A673 (cell line): Measurements from ENCODE around the gene FLRT2. TPM values are rescaled to one million over a fixed set of nuclear protein-coding genes. Genes with fewer than 3 reads are reported as not detected.

ENCODE experiments used
- BruUV-seq: library from RNA; stranded (reverse); fragments of 400-500 nt; replicated peaks from 2 replicates; lab custom pipeline; 2021; lab: Mats Ljungman, UMichigan
- CTCF ChIA-PET: fragments of 300-600 bp; sonication (Branson Sonifier 250); formaldehyde crosslinking; loops from one replicate; lab custom pipeline; 2022; ENCODE audit warnings: antibody characterized with exemption; lab: Charles Lee
- POLR2A ChIA-PET: fragments of 300-600 bp; sonication (Branson Sonifier 250); formaldehyde crosslinking; loops from one replicate; lab custom pipeline; 2022; ENCODE audit warnings: antibody characterized with exemption; ENCODE audit not compliant: low non-redundant PET; lab: Charles Lee
- DNase-seq: peaks from one replicate; pipeline ENCODE4 v3.0.0-alpha.2; 2015; ENCODE audit warnings: low spot score
- H3K27ac ChIP-seq: fragments of 200-600 bp; sonication (generic); 2 replicates; pipeline ENCODE4 v1.5.1; 2016; ENCODE audit warnings: mixed run types, low read depth, mild to moderate bottlenecking, mixed read lengths, antibody characterized with exemption, low read length; ENCODE audit not compliant: poor library complexity, severe bottlenecking
- H3K27me3 ChIP-seq: fragments of 200-600 bp; sonication (generic); replicated peaks from 2 replicates; pipeline ENCODE4 v1.6.1; 2017; ENCODE audit warnings: mixed run types, low read depth, mild to moderate bottlenecking, mixed read lengths, antibody characterized with exemption, low read length; ENCODE audit not compliant: insufficient read depth, poor library complexity
- H3K36me3 ChIP-seq: fragments of 200-600 bp; sonication (generic); 2 replicates; pipeline ENCODE4 v1.6.1; 2016; ENCODE audit warnings: mixed run types, mild to moderate bottlenecking, mixed read lengths, antibody characterized with exemption, low read length; ENCODE audit not compliant: insufficient read depth, poor library complexity, severe bottlenecking
- H3K4me1 ChIP-seq: fragments of 200-600 bp; sonication (generic); 2 replicates; pipeline ENCODE4 v1.6.1; 2017; ENCODE audit warnings: mixed run types, mild to moderate bottlenecking, mixed read lengths, antibody characterized with exemption, low read length; ENCODE audit not compliant: insufficient read depth, poor library complexity, severe bottlenecking
- H3K4me3 ChIP-seq: fragments of 200-600 bp; sonication (generic); 2 replicates; pipeline ENCODE4 v1.5.1; 2016; ENCODE audit warnings: low read depth, mixed run types, mild to moderate bottlenecking, mixed read lengths, low read length; ENCODE audit not compliant: poor library complexity, severe bottlenecking
- H3K9me3 ChIP-seq: fragments of 200-600 bp; sonication (generic); 2 replicates; pipeline ENCODE4 v1.6.1; 2016; ENCODE audit warnings: mixed run types, low read depth, mild to moderate bottlenecking, mixed read lengths, antibody characterized with exemption, low read length; ENCODE audit not compliant: poor library complexity, severe bottlenecking
- CTCF ChIP-seq: fragments of 300-800, 200-600 bp; sonication (generic); conservative IDR thresholded peaks from 2 replicates; pipeline ENCODE4 v1.5.1; 2017; ENCODE audit warnings: low read depth, mild to moderate bottlenecking, antibody characterized with exemption, low read length, moderate library complexity, mixed read lengths
- EZH2 ChIP-seq: fragments of 200-600 bp; sonication (generic); IDR thresholded peaks from 2 replicates; pipeline ENCODE4 v1.6.1; 2017; ENCODE audit warnings: borderline replicate concordance, low read depth, mild to moderate bottlenecking, mixed read lengths, antibody characterized with exemption, low read length; ENCODE audit not compliant: poor library complexity, severe bottlenecking
- intact Hi-C: fragments of 100-400 bp; cut with micrococcal nuclease; formaldehyde crosslinking; loops from one replicate; pipeline ENCODE4 v1.10.0; 2022; ENCODE audit not compliant: unreplicated experiment
- total RNA-seq: library from RNA; stranded (reverse); gene quantifications from 2 replicates; pipeline ENCODE4 v1.2.3, GENCODE V29; 2021

The FLRT2 gene
- total RNA-seq, 1 experiment from 2014 or later: 128 TPM

- Histone ChIP-seq H3K27me3 (no peaks in the 10 kb centered on the region), H3K4me1 (peaks cover 31% of the 10 kb centered on the region), H3K4me3 (no peak overlapping the region), H3K9me3 (no peaks in the 10 kb centered on the region), H3K36me3 (peaks cover 41% of the 10 kb centered on the region), H3K27ac (no peak overlapping the region)
- DNase-seq: no peak
- no TSS peak for BruUV-seq
- TF ChIP-seq CTCF: no peak
- TF ChIP-seq EZH2: no peak
- ChIA-PET POLR2A (interaction anchor here (0.6 kb wide), 1 partner anchor 90 kb away, joined by 3 read pairs; no protein-coding TSS in a partner anchor), CTCF (no interaction called here)
- intact Hi-C loops: no loop called here
Observed at GRCh38 chr14:85618978-85619377, 89.0 kb downstream of the FLRT2 start.

- DNase-seq: no peak
- no peak overlapping the region for H3K4me3 ChIP-seq
- no peaks in the 10 kb centered on the region for H3K27me3 ChIP-seq
- ChIA-PET POLR2A (no interaction called here), CTCF (no interaction called here)
- intact Hi-C loops: no loop called here
- H3K27ac ChIP-seq: no peak overlapping the region
- H3K4me1 ChIP-seq: peaks cover 29% of the 10 kb centered on the region
- no TSS peak for BruUV-seq
- H3K9me3 ChIP-seq: no peaks in the 10 kb centered on the region
- no peak for TF ChIP-seq EZH2
- TF ChIP-seq CTCF: no peak
- H3K36me3 ChIP-seq: peaks cover 44% of the 10 kb centered on the region
Observed at GRCh38 chr14:85619851-85620250, 89.9 kb downstream of the FLRT2 start.

GRCh38 chr14:85620947-85621346 lies 91.0 kb downstream of the FLRT2 start:
- CTCF ChIA-PET: no interaction called here
- intact Hi-C loops: no loop called here

More at GRCh38 chr14:85620947-85621346, 91.0 kb downstream of the FLRT2 start:
- H3K27ac ChIP-seq: no peak overlapping the region
- DNase-seq: no peak
- peaks cover 22% of the 10 kb centered on the region for H3K4me1 ChIP-seq
- BruUV-seq: no TSS peak
- H3K4me3 ChIP-seq: no peak overlapping the region
- TF ChIP-seq CTCF: no peak
- TF ChIP-seq EZH2: no peak
- POLR2A ChIA-PET: no interaction called here
- H3K9me3 ChIP-seq: no peaks in the 10 kb centered on the region
- H3K36me3 ChIP-seq: peaks cover 44% of the 10 kb centered on the region
- H3K27me3 ChIP-seq: no peaks in the 10 kb centered on the region
